MM.1S (cell line): Measurements from ENCODE around the gene GON4L.
A peak's percentile ranks its signal among the peaks of the same experiment; 100 is the strongest.

Experiments
- DNase-seq: peaks from one replicate; pipeline ENCODE4 v3.0.0-alpha.2; 2015
- H2AFZ ChIP-seq: fragments of 300-600 bp; sonication (generic); 2 replicates; pipeline ENCODE4 v1.6.0; 2016; ENCODE audit warnings: antibody characterized with exemption, low read length
- H3F3A ChIP-seq: fragments of 300-600 bp; sonication (generic); 2 replicates; pipeline ENCODE4 v1.6.1; 2016; ENCODE audit warnings: mild to moderate bottlenecking, antibody characterized with exemption, low read length, moderate library complexity, mixed read lengths; ENCODE audit not compliant: insufficient read depth
- H3K27ac ChIP-seq: fragments of 300-600 bp; sonication (generic); 2 replicates; pipeline ENCODE4 v1.5.1; 2016; ENCODE audit warnings: mild to moderate bottlenecking, low read length
- H3K27me3 ChIP-seq: fragments of 300-600 bp; sonication (generic); replicated peaks from 2 replicates; pipeline ENCODE4 v1.6.0; 2016; ENCODE audit warnings: low read length; ENCODE audit not compliant: insufficient read depth
- H3K36me3 ChIP-seq: fragments of 300-600 bp; sonication (generic); replicated peaks from 2 replicates; pipeline ENCODE4 v1.6.1; 2016; ENCODE audit warnings: mild to moderate bottlenecking, low read length, mixed read lengths; ENCODE audit not compliant: insufficient read depth
- H3K4me1 ChIP-seq: fragments of 300-600 bp; sonication (generic); 2 replicates; pipeline ENCODE4 v1.6.1; 2016; ENCODE audit warnings: low read length, mixed read lengths
- H3K4me2 ChIP-seq: fragments of 300-600 bp; sonication (generic); 2 replicates; pipeline ENCODE4 v1.6.0; 2016; ENCODE audit warnings: low read depth, low read length
- H3K4me3 ChIP-seq: fragments of 300-600 bp; sonication (generic); 2 replicates; pipeline ENCODE4 v1.5.1; 2016; ENCODE audit warnings: low read length, mixed read lengths
- H3K79me2 ChIP-seq: fragments of 300-600 bp; sonication (generic); 2 replicates; pipeline ENCODE4 v1.6.1; 2016; ENCODE audit warnings: mixed run types, low read length, mixed read lengths
- H3K9ac ChIP-seq: fragments of 300-600 bp; sonication (generic); 2 replicates; pipeline ENCODE4 v1.6.1; 2016; ENCODE audit warnings: low read length, mixed read lengths
- H3K9me2 ChIP-seq: fragments of 300-600 bp; sonication (generic); replicated peaks from 2 replicates; pipeline ENCODE4 v1.6.1; 2016; ENCODE audit warnings: mild to moderate bottlenecking, low read length, mixed read lengths; ENCODE audit not compliant: insufficient read depth
- H3K9me3 ChIP-seq: fragments of 300-600 bp; sonication (generic); replicated peaks from 2 replicates; pipeline ENCODE4 v1.6.1; 2016; ENCODE audit warnings: mild to moderate bottlenecking, low read length, mixed read lengths; ENCODE audit not compliant: insufficient read depth
- H4K20me1 ChIP-seq: fragments of 300-600 bp; sonication (generic); 2 replicates; pipeline ENCODE4 v1.6.1; 2016; ENCODE audit warnings: mild to moderate bottlenecking, low read length, moderate library complexity, mixed read lengths; ENCODE audit not compliant: insufficient read depth
- CTCF ChIP-seq: fragments of 300-600 bp; sonication (generic); IDR thresholded peaks from 2 replicates; pipeline ENCODE4 v1.5.1; 2016; ENCODE audit warnings: antibody characterized with exemption, low read length, mixed read lengths
- EZH2 ChIP-seq: fragments of 300-600 bp; sonication (generic); optimal IDR thresholded peaks from 2 replicates; pipeline ENCODE3; 2017; ENCODE audit warnings: low read depth, mild to moderate bottlenecking, antibody characterized with exemption, low read length, mixed read lengths
- EZH2phosphoT487 ChIP-seq: fragments of 300-600 bp; sonication (generic); IDR thresholded peaks from 2 replicates; pipeline ENCODE4 v1.6.1; 2018; ENCODE audit warnings: antibody characterized with exemption, low read length

GON4L gene

GRCh38 chr1:155864393-155864792, 7.4 kb upstream of the GON4L start:
- H3K4me3 ChIP-seq, result no peak overlapping the region
- H4K20me1 ChIP-seq, result no peaks in the 10 kb centered on the region
- H3F3A ChIP-seq, result peaks cover 5% of the 10 kb centered on the region
- H3K4me2 ChIP-seq, result no peak overlapping the region
- H3K9me2 ChIP-seq, result no peaks in the 10 kb centered on the region
- H3K27me3 ChIP-seq, result peaks cover 24% of the 10 kb centered on the region
- 0 out of 2 replicates have a peak, but pooled peaks cover 8% of the 10 kb centered on the region for H3K4me1 ChIP-seq
- no peak for DNase-seq
- H2AFZ ChIP-seq, result no peak overlapping the region
- no peaks in the 10 kb centered on the region for H3K9me3 ChIP-seq
- H3K79me2 ChIP-seq, result no peaks in the 10 kb centered on the region
- no peaks in the 10 kb centered on the region for H3K36me3 ChIP-seq
- H3K9ac ChIP-seq, result no peak overlapping the region
- H3K27ac ChIP-seq, result no peak overlapping the region
- TF ChIP-seq CTCF (no peak), EZH2phosphoT487 (no peak), EZH2 (no peak)

GRCh38 chr1:155861896-155862295, 4.9 kb upstream of the GON4L start:
- Histone ChIP-seq H3K4me2 (no peak overlapping the region), H3K79me2 (peaks cover 2% of the 10 kb centered on the region), H3K27me3 (peaks cover 24% of the 10 kb centered on the region), H3K9me2 (no peaks in the 10 kb centered on the region), H3K36me3 (no peaks in the 10 kb centered on the region), H3F3A (peaks cover 22% of the 10 kb centered on the region), H2AFZ (no peak overlapping the region), H3K4me1 (peaks cover 18% of the 10 kb centered on the region; the same call in 1 of the 2 replicates), H3K4me3 (no peak overlapping the region), H4K20me1 (no peaks in the 10 kb centered on the region), H3K9ac (no peak overlapping the region), H3K9me3 (no peaks in the 10 kb centered on the region), H3K27ac (no peak overlapping the region)
- TF ChIP-seq EZH2phosphoT487 (no peak), CTCF (no peak), EZH2 (no peak)
- no peak for DNase-seq

- no peak for TF ChIP-seq EZH2
- no peak for TF ChIP-seq EZH2phosphoT487
- no peak for TF ChIP-seq CTCF
- Histone ChIP-seq H3K27me3 (peaks cover 24% of the 10 kb centered on the region), H3K27ac (no peak overlapping the region), H3K79me2 (peaks cover 10% of the 10 kb centered on the region), H2AFZ (peak overlapping the region; percentile 23; the same call in 1 of the 2 replicates), H3K36me3 (no peaks in the 10 kb centered on the region), H3K9ac (no peak overlapping the region), H3K4me1 (peaks cover 23% of the 10 kb centered on the region), H3K4me3 (no peak overlapping the region), H3K9me3 (no peaks in the 10 kb centered on the region), H3K9me2 (no peaks in the 10 kb centered on the region), H4K20me1 (no peaks in the 10 kb centered on the region), H3F3A (peaks cover 22% of the 10 kb centered on the region), H3K4me2 (no peak overlapping the region)
- DNase-seq, result no peak
Observed at GRCh38 chr1:155860970-155861510, 4.0 kb upstream of the GON4L start.
